Nephron (organoid): ENCODE data around the gene COMMD7.
"Not testable (repeated sequence)": the region's sequence is repeated elsewhere in the genome, so short reads cannot be mapped to it uniquely, and the experiment has no call there.

Experiments
- H3K27ac Mint-ChIP-seq, 3 experiments: 2 replicates each; pipeline ENCODE4 v1.8.0; 2020; ENCODE audit warnings: mixed read lengths in 3 of 3, mild to moderate bottlenecking in 2 of 3, moderate library complexity in 1 of 3
- H3K27me3 Mint-ChIP-seq: 2 replicates; pipeline ENCODE4 v1.8.0; 2021; ENCODE audit warnings: low read depth, mild to moderate bottlenecking, moderate library complexity, mixed read lengths
- H3K36me3 Mint-ChIP-seq: 2 replicates; pipeline ENCODE4 v1.8.0; 2020; ENCODE audit warnings: low read depth, mixed read lengths
- H3K4me1 Mint-ChIP-seq: 2 replicates; pipeline ENCODE4 v1.8.0; 2020; ENCODE audit warnings: mixed read lengths
- H3K4me3 Mint-ChIP-seq, 3 experiments: 2 replicates each; pipeline ENCODE4 v1.8.0; 2020; ENCODE audit warnings: mild to moderate bottlenecking in 3 of 3, mixed read lengths in 3 of 3, moderate library complexity in 2 of 3
- H3K9me3 Mint-ChIP-seq: 2 replicates; pipeline ENCODE4 v1.8.0; 2020; ENCODE audit warnings: mixed read lengths
- TF ChIP-seq, protein P1 (sequence below), 3 experiments: fragments of 200-600 bp; sonication (generic); IDR thresholded peaks; one replicate each; pipeline ENCODE4 v1.5.0; 2021; ENCODE audit warnings: antibody characterized with exemption in 3 of 3; ENCODE audit not compliant: unreplicated experiment in 3 of 3

Gene COMMD7

DNA sequence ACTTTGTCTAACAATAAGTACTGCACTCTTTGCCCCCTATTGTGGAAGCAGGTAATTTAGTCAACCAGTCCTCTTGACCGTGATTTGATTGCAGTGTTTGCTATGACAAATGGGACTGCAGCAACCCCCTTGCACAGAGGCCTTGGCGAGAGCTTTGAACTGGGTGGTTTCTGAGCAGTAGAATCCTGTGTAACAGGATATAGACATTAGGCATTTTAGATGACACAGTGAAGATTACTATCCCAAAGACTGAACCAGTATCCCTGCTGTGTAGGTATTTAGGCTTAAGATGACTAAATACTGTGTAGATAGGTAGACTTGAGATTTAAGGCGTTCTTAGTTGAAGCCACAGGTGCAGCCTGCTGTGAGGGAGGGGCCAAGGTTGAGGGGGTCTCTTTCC, 28.8 kb upstream of the COMMD7 start:
- Mint-ChIP-seq H3K4me3 (no peak overlapping the region), H3K36me3 (no peaks in the 10 kb centered on the region)

GRCh38 chr20:32767418-32768198, 24.3 kb upstream of the COMMD7 start:
- no peaks in the 10 kb centered on the region for H3K36me3 Mint-ChIP-seq
- H3K27ac Mint-ChIP-seq, result no peak overlapping the region
- H3K4me1 Mint-ChIP-seq, result peaks cover 8% of the 10 kb centered on the region
- peaks cover 8% of the 10 kb centered on the region for H3K27me3 Mint-ChIP-seq
- H3K9me3 Mint-ChIP-seq, result no peaks in the 10 kb centered on the region
- TF ChIP-seq, protein P1, sequence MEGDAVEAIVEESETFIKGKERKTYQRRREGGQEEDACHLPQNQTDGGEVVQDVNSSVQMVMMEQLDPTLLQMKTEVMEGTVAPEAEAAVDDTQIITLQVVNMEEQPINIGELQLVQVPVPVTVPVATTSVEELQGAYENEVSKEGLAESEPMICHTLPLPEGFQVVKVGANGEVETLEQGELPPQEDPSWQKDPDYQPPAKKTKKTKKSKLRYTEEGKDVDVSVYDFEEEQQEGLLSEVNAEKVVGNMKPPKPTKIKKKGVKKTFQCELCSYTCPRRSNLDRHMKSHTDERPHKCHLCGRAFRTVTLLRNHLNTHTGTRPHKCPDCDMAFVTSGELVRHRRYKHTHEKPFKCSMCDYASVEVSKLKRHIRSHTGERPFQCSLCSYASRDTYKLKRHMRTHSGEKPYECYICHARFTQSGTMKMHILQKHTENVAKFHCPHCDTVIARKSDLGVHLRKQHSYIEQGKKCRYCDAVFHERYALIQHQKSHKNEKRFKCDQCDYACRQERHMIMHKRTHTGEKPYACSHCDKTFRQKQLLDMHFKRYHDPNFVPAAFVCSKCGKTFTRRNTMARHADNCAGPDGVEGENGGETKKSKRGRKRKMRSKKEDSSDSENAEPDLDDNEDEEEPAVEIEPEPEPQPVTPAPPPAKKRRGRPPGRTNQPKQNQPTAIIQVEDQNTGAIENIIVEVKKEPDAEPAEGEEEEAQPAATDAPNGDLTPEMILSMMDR (IDR thresholded peaks at IDR 0.05; ENCODE audit: unreplicated experiment in 3 of 3), result no peak
- H3K4me3 Mint-ChIP-seq, result no peak overlapping the region

More for the DNA sequence above, 28.8 kb upstream of the COMMD7 start:
- Mint-ChIP-seq H3K4me1 (peaks cover 11% of the 10 kb centered on the region), H3K27ac (no peak overlapping the region), H3K27me3 (no peaks in the 10 kb centered on the region), H3K9me3 (no peaks in the 10 kb centered on the region)
- TF ChIP-seq, protein P1 (IDR thresholded peaks at IDR 0.05; ENCODE audit: unreplicated experiment in 3 of 3), result no peak

DNA sequence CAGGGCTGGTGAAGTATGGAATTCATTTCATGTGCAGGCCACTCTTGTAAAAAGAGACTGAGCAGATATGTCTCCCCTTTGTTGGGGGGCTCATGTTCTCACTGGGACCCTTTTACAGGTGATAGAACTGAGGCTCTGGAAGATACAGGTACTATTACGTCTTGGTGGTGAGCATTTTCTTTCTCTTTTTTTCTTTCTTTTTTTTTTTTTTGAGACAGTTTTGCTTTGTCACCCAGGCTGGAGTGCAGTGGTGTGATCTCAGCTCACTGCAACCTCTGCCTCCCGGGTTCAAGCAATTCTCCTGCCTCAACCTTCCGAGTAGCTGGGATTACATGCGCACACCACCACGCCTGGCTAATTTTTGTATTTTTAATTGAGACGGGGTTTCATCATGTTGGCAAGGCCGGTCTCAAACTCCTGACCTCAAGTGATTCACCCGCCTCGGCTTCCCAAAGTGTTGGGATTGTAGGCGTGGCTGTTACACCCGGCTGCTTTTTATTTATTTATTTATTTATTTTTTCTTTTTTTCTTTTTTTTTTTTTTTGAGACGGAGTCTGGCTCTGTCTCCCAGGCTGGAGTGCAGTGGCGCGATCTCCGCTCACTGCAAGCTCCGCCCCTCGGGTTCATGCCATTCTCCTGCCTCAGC, 22.1 kb upstream of the COMMD7 start:
- H3K9me3 Mint-ChIP-seq, H3K27ac Mint-ChIP-seq, H3K36me3 Mint-ChIP-seq: not testable (repeated sequence)
- Mint-ChIP-seq H3K4me3 (peak overlapping the region in 1 of 3 experiments; percentile 94), H3K4me1 (peaks cover 13% of the 10 kb centered on the region), H3K27me3 (peaks cover 13% of the 10 kb centered on the region)

DNA sequence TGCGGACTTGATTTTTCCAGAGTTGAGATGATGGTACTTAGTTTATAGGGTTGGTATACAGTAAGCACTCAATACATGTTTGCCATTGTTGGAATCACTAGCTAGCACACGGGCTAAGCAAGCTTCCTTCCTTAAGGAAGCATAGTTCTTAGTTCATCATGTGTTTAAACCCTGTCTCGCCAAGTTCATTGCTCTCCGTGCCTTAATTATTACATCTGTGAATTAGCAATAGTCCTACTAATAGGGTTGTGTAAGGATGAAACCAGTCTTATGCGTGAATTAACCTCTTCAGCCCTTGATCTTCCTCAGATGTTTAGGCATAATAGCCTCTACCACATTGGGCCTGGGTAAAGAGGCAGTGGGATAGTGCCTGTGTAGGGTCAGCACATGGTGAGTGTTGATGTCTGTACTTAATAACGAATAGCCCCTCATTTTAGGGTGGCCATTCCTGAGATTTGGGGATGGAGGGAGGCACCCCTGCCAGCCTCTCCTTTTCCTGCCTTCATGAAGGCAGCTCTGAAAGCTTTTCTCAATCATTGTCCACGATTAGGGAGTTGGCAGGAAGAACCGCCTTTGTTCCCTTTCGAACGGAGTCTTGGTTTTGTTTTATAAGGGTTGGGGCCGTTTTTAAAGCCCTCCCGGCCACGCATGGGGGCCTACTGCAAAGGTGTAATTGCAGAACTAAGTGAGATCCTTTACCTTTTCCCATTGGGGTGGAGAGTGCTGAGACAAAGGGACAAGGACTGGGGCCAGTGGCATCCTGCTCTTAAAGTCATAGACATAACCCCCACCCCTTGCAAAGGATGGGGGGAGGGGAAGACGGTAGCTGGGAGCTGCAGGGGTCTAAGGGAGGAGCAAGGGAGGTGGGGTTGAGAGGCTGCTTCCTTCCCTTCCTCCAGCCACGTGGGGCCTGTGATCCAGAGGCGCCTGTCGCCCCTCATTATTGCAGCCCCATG, 21.0 kb upstream of the COMMD7 start:
- H3K36me3 Mint-ChIP-seq, result no peaks in the 10 kb centered on the region
- H3K9me3 Mint-ChIP-seq, result no peaks in the 10 kb centered on the region
- H3K27me3 Mint-ChIP-seq, result peaks cover 13% of the 10 kb centered on the region
- H3K4me3 Mint-ChIP-seq, result peak overlapping the region; percentile 91 to 94 (median 94)
- peak overlapping the region in 1 of 3 experiments; percentile 35 for H3K27ac Mint-ChIP-seq
- peaks cover 13% of the 10 kb centered on the region for H3K4me1 Mint-ChIP-seq
- TF ChIP-seq, protein P1 (IDR thresholded peaks at IDR 0.05; ENCODE audit: unreplicated experiment in 3 of 3), result no peak

DNA sequence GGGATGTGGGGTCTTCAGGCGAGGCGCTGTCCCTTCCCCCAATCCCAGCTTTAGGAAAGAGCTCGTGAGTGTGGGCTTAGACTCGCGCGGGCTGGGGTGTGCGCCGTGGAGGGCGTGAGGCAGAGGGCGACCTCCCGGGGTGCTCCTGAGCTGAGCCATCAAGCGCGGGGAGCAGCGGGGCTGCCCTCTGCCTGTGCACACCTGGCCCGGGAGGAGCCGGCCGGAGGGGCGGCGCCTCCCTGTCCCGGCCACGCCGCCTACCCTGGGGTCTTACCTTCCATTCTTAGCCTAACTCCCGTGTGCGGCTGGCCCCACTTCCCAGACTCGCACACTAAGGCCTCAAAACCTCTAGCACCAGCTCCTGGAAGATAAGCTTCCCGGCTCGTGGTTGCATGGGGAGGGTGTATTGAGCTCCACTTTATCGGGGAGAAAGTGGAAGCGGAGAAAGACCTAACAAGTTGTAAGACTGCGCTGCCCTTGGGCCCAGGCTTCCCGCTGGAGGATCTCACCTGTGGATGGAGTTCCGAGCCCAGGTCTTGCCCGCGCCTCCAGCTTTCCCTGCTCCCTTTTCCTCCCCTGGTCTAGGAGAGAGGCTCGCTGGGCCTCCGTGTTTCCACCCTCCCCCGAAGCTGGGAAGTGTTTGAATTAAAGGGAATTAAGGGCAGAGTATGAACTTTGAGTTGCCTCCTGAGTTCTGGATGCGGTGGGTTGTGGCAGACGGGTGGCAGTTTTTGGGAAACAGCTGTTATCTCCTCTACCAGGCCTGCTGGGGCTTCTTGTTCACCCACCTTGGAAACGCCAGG, 20.1 kb upstream of the COMMD7 start:
- Mint-ChIP-seq H3K4me3 (peak overlapping the region; percentile 91 to 94 (median 94)), H3K27me3 (peaks cover 13% of the 10 kb centered on the region), H3K4me1 (peaks cover 13% of the 10 kb centered on the region), H3K9me3 (no peaks in the 10 kb centered on the region), H3K27ac (no peak overlapping the region), H3K36me3 (no peaks in the 10 kb centered on the region)
- TF ChIP-seq, protein P1 (IDR thresholded peaks at IDR 0.05; ENCODE audit: unreplicated experiment in 3 of 3), result no peak
